IMR-90 (cell line): ENCODE data around the gene NT5DC2. TPM values are rescaled to one million over a fixed set of nuclear protein-coding genes. Genes with fewer than 3 reads are reported as not detected.

Experiments
- ATAC-seq: fragments of 200-7000 bp; cut with Tn5 transposase; 2 replicates; pipeline ENCODE4 v1.9.1; 2020; ENCODE audit warnings: low read depth, mild to moderate bottlenecking, moderate library complexity
- BruUV-seq: library from RNA; stranded (reverse); fragments of 400-500 nt; replicated peaks from 2 replicates; lab custom pipeline; 2021; lab: Mats Ljungman, UMichigan
- CTCF ChIA-PET: fragments of 300-600 bp; formaldehyde crosslinking; extraction: SDS; loops from one replicate; lab custom pipeline; 2021; ENCODE audit warnings: antibody characterized with exemption; lab: Yijun Ruan, JAX
- POLR2A ChIA-PET: fragments of 300-600 bp; sonication (Branson Sonifier 250); formaldehyde crosslinking; loops from one replicate; lab custom pipeline; 2022; ENCODE audit warnings: antibody characterized with exemption; ENCODE audit not compliant: unreplicated experiment; lab: Charles Lee
- DNase-seq: peaks from one replicate; pipeline ENCODE4 v3.0.0; 2013
- H2AFZ ChIP-seq: replicated peaks from 2 replicates; pipeline ENCODE3; 2013; ENCODE audit warnings: low read length, mild to moderate bottlenecking; ENCODE audit not compliant: poor library complexity
- H2AK5ac ChIP-seq: 2 replicates; pipeline ENCODE4 v1.6.1; 2013; ENCODE audit warnings: low read depth, low read length, inconsistent platforms
- H2AK9ac ChIP-seq: replicated peaks from 2 replicates; pipeline ENCODE3; 2013; ENCODE audit warnings: mild to moderate bottlenecking, low read depth, low read length, moderate library complexity; ENCODE audit not compliant: poor library complexity
- H2BK120ac ChIP-seq: 2 replicates; pipeline ENCODE4 v1.6.1; 2013; ENCODE audit warnings: low read depth, low read length, inconsistent platforms
- H2BK15ac ChIP-seq: 3 replicates; pipeline ENCODE4 v1.6.1; 2013; ENCODE audit warnings: low read depth, low read length, inconsistent platforms
- H2BK20ac ChIP-seq: 2 replicates; pipeline ENCODE4 v1.6.1; 2013; ENCODE audit warnings: low read depth, mild to moderate bottlenecking, inconsistent platforms, low read length, moderate library complexity
- H2BK5ac ChIP-seq: 2 replicates; pipeline ENCODE4 v1.6.1; 2013; ENCODE audit warnings: mild to moderate bottlenecking, low read depth, low read length, inconsistent platforms; ENCODE audit not compliant: poor library complexity, severe bottlenecking
- H3K14ac ChIP-seq: replicated peaks from 2 replicates; pipeline ENCODE4 v1.6.1; 2013; ENCODE audit warnings: low read depth, low read length, inconsistent platforms
- H3K18ac ChIP-seq: 2 replicates; pipeline ENCODE4 v1.6.1; 2013; ENCODE audit warnings: low read depth, low read length, control low read depth
- H3K23ac ChIP-seq: 2 replicates; pipeline ENCODE4 v1.6.1; 2013; ENCODE audit warnings: low read depth, low read length, inconsistent platforms
- H3K27ac ChIP-seq: 2 replicates; pipeline ENCODE4 v1.5.1; 2013; ENCODE audit warnings: mild to moderate bottlenecking, control low read depth, low read length; ENCODE audit not compliant: insufficient read depth
- H3K27me3 ChIP-seq: 2 replicates; pipeline ENCODE4 v1.6.1; 2013; ENCODE audit warnings: low read length; ENCODE audit not compliant: control insufficient read depth, insufficient read depth
- H3K36me3 ChIP-seq: 2 replicates; pipeline ENCODE4 v1.6.1; 2013; ENCODE audit warnings: low read length, mixed read lengths; ENCODE audit not compliant: control insufficient read depth, insufficient read depth
- H3K4ac ChIP-seq: 2 replicates; pipeline ENCODE4 v1.6.1; 2013; ENCODE audit warnings: low read depth, low read length, inconsistent platforms
- H3K4me1 ChIP-seq: 2 replicates; pipeline ENCODE4 v1.6.1; 2013; ENCODE audit warnings: low read length, mixed read lengths; ENCODE audit not compliant: control insufficient read depth, insufficient read depth
- H3K4me2 ChIP-seq: 2 replicates; pipeline ENCODE4 v1.6.1; 2013; ENCODE audit warnings: low read depth, mild to moderate bottlenecking, control low read depth, low read length, moderate library complexity
- H3K4me3 ChIP-seq: 2 replicates; pipeline ENCODE4 v1.5.1; 2013; ENCODE audit warnings: low read depth, mild to moderate bottlenecking, control low read depth, low read length, moderate library complexity; ENCODE audit not compliant: insufficient read depth
- H3K56ac ChIP-seq: 2 replicates; pipeline ENCODE4 v1.6.1; 2013; ENCODE audit warnings: low read length, inconsistent platforms; ENCODE audit not compliant: insufficient read depth; ENCODE audit errors: extremely low read depth
- H3K79me1 ChIP-seq, 2 experiments: 2 replicates each; pipeline ENCODE4 v1.6.1; 2013; ENCODE audit warnings: low read length in 2 of 2, inconsistent platforms in 1 of 2, low read depth in 1 of 2
- H3K9ac ChIP-seq: 2 replicates; pipeline ENCODE4 v1.6.1; 2013; ENCODE audit warnings: low read depth, low read length, control low read depth
- H3K9me1 ChIP-seq: 2 replicates; pipeline ENCODE4 v1.6.1; 2013; ENCODE audit warnings: low read length, inconsistent platforms; ENCODE audit not compliant: insufficient read depth
- H3K9me3 ChIP-seq: 2 replicates; pipeline ENCODE4 v1.6.1; 2013; ENCODE audit warnings: low read length; ENCODE audit not compliant: control insufficient read depth, insufficient read depth
- H4K20me1 ChIP-seq: 2 replicates; pipeline ENCODE4 v1.6.1; 2013; ENCODE audit warnings: low read length, inconsistent platforms; ENCODE audit not compliant: insufficient read depth
- H4K5ac ChIP-seq: 2 replicates; pipeline ENCODE4 v1.6.1; 2013; ENCODE audit warnings: mild to moderate bottlenecking, low read depth, low read length, control low read depth
- H4K8ac ChIP-seq, 2 experiments: 2 replicates each; pipeline ENCODE4 v1.6.1; 2013; ENCODE audit warnings: low read depth in 2 of 2, low read length in 2 of 2, control low read depth in 1 of 2, inconsistent platforms in 1 of 2
- H4K91ac ChIP-seq: 2 replicates; pipeline ENCODE4 v1.6.1; 2013; ENCODE audit warnings: low read depth, low read length, inconsistent platforms; ENCODE audit not compliant: insufficient read depth
- BHLHE40 ChIP-seq: fragments of 150-350 bp; IDR thresholded peaks from 2 replicates; pipeline ENCODE4 v1.6.1; 2016; ENCODE audit warnings: mild to moderate bottlenecking, low read depth, low read length
- MXI1 ChIP-seq: IDR thresholded peaks from 2 replicates; pipeline ENCODE4 v1.6.1; 2012; ENCODE audit warnings: low read depth, mild to moderate bottlenecking, low read length, moderate library complexity, borderline replicate concordance
- WGBS, 2 experiments: methylation state at CpG; one replicate each; pipeline versions ENCODE4 v1.1.5 to v1.1.7; 2013; ENCODE audit warnings: missing lambda C conversion rate in 2 of 2; ENCODE audit not compliant: insufficient read length in 1 of 2; ENCODE audit errors: extremely low coverage in 2 of 2; 5-methylcytosine and 5-hydroxymethylcytosine counted together
- dilution Hi-C: fragments of 300-500 bp; cut with HindIII; formaldehyde crosslinking; loops from one replicate; pipeline ENCODE4 v1.14.3; 2018; ENCODE audit warnings: low sequenced_read_pairs; ENCODE audit not compliant: unreplicated experiment
- in situ Hi-C: fragments of 300-500 bp; cut with MboI; formaldehyde crosslinking; loops from 3 replicates; pipeline ENCODE4 v1.14.3; 2019; ENCODE audit warnings: low sequenced_read_pairs, inconsistent platforms, mixed read lengths
- intact Hi-C: fragments of 100-400 bp; cut with micrococcal nuclease; formaldehyde crosslinking; loops from 2 replicates; pipeline ENCODE4 v1.10.0; 2022
- polyA plus RNA-seq, 3 experiments: library from polyadenylated mRNA; depleted of rRNA; stranded (reverse); fragments of >200 nt; gene quantifications; 2 replicates each; pipeline ENCODE4 v1.2.3, GENCODE V29; 2012; ENCODE audit warnings: low replicate concordance in 1 of 3
- total RNA-seq: library from RNA; depleted of rRNA; stranded (reverse); fragments of >200 nt; gene quantifications from 2 replicates; pipeline ENCODE4 v1.2.3, GENCODE V29; 2012

Gene NT5DC2
- total and polyA plus RNA-seq, 2 of the 4 experiments (the other 2 are of a cell fraction), result 161 to 200 TPM

DNA sequence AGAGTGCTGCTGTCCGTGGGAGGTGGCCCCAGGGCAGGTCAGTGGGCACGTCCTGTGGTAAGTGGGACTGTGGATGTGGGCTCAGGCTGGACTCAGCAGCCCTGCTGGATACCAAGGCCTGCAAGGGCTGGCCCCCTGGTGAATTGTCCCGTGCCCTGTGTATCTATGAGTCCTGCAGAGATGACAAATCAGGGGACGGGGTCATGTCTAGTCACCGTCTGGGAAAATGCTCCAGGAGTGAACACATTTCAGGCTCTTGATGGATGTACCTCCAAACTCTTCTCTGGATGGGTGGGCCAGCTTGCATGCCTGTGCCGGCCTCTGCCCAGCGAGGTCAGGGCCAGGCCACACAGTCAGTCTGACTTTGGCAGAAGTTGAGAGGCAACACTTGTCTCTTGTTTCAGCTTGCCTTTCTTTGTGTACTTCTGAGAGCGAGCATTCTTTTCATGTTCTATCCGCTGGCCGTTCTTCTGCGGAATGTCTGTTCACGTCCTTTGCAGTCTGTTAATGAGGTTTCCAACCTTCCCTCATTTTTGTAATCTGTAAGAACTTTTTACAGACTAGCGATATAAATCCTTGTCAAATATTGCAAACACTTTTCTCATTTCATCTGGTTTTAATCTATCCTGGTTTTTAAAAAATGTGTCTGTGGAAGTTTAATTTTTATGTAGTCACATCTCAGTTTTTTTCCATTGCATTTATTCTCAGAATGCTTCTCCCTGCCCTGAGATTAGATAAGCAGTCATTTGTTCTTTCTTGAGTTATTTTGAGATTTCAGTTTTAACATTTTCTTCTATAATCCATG, 49.9 kb downstream of the NT5DC2 start:
- H3K27me3 ChIP-seq, result no peaks in the 10 kb centered on the region
- H3K9me3 ChIP-seq, result no peaks in the 10 kb centered on the region
- H3K27ac ChIP-seq, result peak overlapping the region; percentile 6; the same call in 1 of the 2 replicates
- H3K56ac ChIP-seq, result no peak overlapping the region
- TF ChIP-seq BHLHE40 (peak; percentile 74), MXI1 (no peak)
- 0 out of 2 replicates have a peak overlapping the region, but pooled peaks have one; percentile 19 for H3K14ac ChIP-seq
- BruUV-seq, result no TSS peak
- H3K18ac ChIP-seq, result no peak overlapping the region
- no peak overlapping the region for H3K4me2 ChIP-seq
- H3K23ac ChIP-seq, result peak overlapping the region; percentile 66; the same call in 1 of the 2 replicates
- peaks cover 13% of the 10 kb centered on the region; the same call in 1 of the 2 replicates for H3K4me1 ChIP-seq
- ChIA-PET POLR2A (no interaction called here), CTCF (no interaction called here)
- H3K4ac ChIP-seq, result peak overlapping the region; percentile 13; the same call in 1 of the 2 replicates
- H3K9me1 ChIP-seq, result peaks cover 14% of the 10 kb centered on the region; the same call in 1 of the 2 replicates
- 31% methylated on average over 5 of the region's 13 CpGs; no CpG with 5 or more reads in 1 of the 2 experiments for WGBS, 2 experiments
- no peak overlapping the region for H3K4me3 ChIP-seq
- H2BK5ac ChIP-seq, result no peak overlapping the region
- DNase-seq, result peak; percentile 68
- peak overlapping the region; percentile 5 for H2AK9ac ChIP-seq
- H4K5ac ChIP-seq, result no peak overlapping the region
- peaks cover 32% of the 10 kb centered on the region for H4K20me1 ChIP-seq
- dilution Hi-C loops, result no loop called here
- H2BK120ac ChIP-seq, result no peak overlapping the region
- peak; percentile 82 for ATAC-seq
- H2BK15ac ChIP-seq, result no peak overlapping the region
- peaks cover 4 to 41% of the 10 kb centered on the region in 2 experiments; a peak in 3 of 4 replicates for H3K79me1 ChIP-seq
- 0 out of 2 replicates have a peak overlapping the region, but pooled peaks have one; percentile 27 for H2AK5ac ChIP-seq
- no peak overlapping the region for H2BK20ac ChIP-seq
- peaks cover 82% of the 10 kb centered on the region for H3K36me3 ChIP-seq
- H2AFZ ChIP-seq, result peak overlapping the region; percentile 37
- no peak overlapping the region for H4K91ac ChIP-seq
- no peak overlapping the region for H3K9ac ChIP-seq
- H4K8ac ChIP-seq, result no peak overlapping the region
- intact Hi-C loops, result no loop called here
- in situ Hi-C loops, result no loop called here
